HCEC 1CT (cell line): ENCODE results near the gene GRM4.
"Not testable (repeated sequence)": the region's sequence is repeated elsewhere in the genome, so short reads cannot be mapped to it uniquely, and the experiment has no call there.

ENCODE experiments used
- DNase-seq: peaks from one replicate; pipeline ENCODE4 v3.0.0-alpha.2; 2017

Gene GRM4

DNA sequence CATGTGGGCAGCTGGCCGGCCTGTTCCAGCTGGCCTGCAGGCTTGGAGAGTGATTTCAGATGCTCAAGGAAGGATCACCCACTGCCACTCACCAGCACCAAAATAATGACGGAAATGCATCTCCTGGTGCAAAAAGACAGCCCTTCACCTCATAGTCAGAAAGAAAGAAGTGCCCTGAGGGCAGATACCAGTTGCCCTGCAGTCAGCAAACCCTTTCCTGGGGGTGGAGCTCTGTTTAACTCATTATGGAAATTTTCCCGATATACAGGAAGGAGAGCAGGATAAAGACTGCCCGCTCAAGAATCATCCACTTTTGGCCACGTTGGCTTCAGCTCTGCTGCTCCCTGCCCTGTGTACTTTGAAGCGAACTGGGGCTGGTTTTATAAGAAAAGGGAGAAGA, 127.9 kb downstream of the GRM4 start:
- DNase-seq: no peak

DNA sequence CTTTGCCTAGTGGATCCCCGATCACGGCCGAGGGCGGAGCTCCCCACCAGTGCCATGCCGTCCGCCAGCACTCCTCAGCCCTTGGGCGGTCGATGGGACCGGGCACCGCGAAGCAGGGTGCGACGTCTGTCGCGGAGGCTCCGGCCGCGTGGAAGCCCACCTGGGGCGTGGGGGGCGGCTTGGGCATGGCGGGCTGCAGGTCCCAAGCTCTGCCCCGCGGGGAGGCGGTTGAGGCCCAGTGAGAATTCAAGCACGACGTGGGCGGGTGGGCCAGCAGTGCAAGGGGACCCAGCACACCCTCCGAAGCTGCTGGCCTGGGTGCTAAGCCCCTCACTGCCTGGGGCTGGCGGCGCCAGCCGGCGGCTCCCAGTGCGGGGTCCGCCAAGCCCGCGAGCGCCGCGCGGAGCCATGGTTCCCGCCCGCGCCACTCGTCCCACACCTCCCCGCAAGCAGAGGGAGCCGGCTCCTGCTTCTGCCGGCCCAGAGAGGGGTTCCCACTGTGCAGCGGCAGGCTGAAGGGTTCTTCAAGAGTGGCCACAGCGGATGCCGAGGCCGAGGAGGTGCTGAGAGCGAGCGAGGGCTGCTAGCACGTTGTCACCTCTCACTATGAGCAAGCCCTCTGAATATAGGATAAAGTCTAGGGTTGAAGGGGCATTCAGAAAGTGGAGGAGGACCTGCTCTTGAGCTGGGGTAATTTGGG, 128.6 kb downstream of the GRM4 start:
- DNase-seq: no peak

DNA sequence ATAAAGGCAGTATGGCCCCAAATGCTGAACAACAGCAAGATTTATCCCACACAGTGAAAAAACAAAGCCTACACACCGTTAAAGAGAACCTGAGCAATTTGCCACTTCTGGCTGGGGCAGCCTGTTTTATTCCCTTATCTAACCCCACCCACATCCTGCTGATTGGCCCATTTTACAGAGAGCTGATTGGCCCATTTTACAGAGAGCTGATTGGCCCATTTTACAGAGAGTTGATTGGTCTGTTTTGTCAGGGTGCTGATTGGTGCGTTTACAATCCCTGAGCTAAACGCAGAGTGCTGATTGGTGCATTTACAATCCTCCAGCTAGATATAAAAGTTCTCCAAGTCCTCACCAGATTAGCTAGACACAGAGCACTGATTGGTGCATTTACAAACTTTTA, 129.3 kb downstream of the GRM4 start:
- DNase-seq: not testable (repeated sequence)

DNA sequence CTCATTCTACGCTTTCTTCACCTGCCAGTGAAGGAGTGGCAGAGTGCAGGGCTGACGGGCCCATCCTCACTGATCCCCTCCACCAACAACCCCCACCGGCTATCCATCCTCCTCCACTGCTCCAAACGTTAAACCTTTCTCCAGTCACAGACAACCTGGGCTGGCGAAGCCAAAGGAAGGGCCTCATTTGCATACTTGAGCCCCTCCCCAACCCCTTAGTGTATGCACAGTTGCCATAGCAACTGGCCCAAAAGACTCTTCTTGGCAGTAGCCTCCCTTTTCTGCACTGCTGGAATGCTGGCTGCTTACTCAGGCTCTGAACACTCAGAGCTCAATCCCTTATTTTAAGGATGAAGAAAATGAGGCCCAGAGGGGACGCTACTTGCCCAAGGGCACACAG, 130.3 kb downstream of the GRM4 start:
- DNase-seq: no peak

DNA sequence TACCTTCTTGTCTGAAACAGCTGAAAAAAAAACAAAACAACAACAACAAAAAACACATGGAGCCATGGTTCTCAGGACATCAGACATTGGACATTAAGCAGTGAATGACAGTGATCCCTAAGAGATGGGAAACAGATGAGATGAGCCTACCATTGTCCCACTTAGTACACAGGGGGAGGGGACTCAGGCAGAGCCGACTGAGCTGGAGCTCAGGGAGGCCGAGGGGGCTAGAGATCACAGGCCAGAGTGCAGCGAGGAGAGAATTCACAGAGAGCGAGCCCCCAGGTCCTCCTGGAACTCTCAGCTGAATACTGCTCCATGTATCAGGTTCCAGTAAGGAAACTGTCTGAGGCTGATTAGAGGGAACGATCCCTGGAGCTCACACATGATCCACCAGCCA, 134.6 kb downstream of the GRM4 start:
- no peak for DNase-seq

DNA sequence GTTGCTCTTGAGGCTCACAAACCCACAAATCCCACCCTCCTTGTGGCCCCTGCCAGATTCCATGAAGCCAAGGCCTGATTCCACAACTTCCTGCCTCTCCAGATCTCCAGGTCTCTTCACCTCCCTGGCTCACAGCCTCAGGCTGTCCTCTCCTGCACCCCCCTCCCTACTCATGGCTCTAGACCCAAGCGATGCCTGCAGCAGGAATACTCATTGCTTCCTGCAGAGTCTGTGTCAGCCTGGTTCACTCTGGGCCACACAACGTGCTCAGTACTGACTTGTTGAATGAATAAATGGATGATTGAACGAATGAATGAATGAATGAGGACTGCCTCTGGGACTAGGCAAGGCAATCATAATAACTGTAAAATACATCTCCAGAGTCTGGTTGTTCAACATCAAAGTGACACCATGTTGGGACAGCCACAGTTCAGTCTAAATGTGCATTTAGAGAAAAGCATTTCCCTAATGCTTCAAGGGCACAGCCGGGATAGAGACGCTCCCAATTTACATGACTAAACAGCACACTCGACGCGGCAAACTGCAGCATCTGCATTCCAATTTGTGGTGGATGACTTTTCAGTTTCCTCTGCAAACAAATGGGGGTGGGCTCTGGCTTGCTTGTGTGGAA, 139.9 kb downstream of the GRM4 start:
- no peak for DNase-seq

DNA sequence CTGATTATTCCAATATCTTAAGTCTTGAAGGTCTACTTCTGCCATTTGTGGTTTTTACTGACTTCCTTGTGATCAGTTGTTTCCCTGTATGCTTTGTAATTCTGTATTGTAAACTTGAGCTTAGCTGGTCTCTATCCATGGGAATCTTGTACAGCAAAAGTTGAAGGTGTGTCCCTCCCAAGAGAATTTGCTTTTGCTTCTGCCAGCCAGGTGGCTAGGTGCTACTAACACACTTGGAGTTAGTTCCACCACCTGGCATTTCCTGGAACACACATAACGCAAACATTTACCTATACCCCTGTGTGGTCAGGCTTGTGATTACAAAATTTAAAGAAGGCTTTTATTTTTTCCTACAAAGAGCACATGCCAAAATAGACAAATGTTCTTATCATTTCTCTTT, 141.2 kb downstream of the GRM4 start:
- no peak for DNase-seq

DNA sequence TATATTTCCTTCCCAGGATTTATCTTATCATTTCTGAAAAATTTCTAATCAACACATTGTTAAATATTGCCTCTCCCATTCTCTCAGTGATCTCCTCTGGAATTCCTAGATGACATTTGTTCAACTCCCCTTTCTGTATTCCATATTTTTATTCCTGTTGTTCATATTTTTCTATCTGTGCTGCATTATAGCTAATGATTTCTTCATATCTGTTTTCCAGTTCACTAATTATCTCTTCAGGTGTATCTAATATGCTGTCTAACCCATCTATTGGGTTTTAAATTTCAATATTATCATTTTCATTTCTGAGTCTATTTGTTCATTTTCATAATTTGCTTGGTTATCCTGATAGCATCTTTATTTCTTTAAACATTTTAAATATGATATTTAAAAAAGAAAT, 141.9 kb downstream of the GRM4 start:
- no peak for DNase-seq

DNA sequence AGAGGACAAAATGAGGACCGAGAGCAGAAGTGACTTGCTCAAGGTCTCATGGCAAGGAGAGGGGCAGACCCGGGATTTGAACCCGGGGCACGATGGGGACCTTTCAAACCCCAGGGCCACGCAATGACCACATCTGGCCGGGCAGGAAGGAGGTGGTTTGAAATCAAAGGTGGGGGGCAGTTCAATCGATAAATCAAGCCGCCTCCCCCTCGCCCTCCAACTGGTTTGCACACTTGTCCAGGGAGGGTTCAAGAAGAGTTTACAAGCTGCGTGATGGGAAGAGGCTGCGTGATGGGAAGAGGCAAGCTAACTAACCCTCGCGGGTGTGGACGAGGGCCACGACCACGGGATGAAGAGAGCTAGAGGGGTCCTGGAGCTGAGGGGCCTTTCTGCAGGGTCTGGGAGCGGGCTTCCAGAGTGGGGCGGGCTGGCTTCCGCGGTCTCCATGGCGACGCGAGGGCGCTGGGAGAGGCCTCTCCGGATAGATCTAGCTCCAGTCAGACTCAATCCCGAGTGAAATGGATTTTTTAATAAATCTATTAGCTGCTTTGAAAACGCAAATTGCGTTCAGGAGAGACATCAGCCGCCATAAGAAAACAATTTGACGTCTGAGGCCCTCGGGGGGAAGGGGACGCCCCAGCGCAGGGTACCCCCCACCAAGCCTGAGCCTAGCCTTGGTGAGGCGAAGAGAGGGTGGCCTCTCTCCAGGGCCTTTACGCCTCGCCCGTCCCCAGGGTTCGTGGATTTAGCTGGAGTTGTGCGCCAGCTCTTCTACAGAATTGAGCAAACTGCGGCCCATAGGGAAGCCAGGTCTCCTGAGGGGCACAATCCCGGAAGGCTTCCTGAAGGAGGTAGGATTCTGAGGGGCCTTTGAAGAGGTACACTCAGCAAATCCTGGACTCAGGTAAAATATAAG, 143.9 kb downstream of the GRM4 start:
- no peak for DNase-seq

DNA sequence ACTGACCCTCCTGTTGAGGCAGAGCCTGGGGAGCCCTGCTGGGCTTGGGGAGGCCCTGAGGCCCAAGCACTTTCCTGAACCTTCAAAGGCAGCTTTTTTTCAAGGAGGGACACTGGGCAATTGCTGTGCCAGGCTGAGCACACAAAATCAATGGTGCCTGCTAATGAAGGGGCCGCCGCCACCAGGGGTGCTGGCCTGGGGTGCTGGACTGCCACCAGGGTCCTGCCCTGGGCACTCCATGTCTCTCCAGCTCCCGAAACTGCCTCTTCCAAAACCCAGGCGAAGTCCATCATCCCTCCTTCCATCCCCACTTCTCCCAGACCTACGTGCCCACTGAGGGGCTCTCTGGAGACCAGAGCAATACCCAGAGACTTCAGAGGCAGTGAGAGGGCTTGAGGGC, 145.6 kb downstream of the GRM4 start:
- DNase-seq: no peak

DNA sequence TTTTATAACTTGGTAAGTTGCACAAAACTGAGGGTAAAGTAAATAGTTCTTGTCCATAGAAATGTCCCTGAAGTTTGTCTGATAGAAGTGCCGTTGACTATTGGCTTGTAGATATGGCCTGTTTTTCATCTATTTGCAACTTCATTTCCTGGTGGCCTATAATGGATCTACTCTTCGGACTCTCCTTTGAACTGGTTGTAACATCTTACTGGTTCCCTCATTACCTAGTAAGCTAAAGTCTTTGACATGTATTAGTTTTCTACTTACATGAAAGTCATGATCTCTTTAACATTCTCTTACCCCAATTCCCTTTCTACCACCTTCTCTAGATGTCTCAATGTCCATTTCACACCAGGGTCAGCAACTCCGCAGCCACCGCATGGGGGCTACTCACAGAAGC, 146.3 kb downstream of the GRM4 start:
- no peak for DNase-seq

DNA sequence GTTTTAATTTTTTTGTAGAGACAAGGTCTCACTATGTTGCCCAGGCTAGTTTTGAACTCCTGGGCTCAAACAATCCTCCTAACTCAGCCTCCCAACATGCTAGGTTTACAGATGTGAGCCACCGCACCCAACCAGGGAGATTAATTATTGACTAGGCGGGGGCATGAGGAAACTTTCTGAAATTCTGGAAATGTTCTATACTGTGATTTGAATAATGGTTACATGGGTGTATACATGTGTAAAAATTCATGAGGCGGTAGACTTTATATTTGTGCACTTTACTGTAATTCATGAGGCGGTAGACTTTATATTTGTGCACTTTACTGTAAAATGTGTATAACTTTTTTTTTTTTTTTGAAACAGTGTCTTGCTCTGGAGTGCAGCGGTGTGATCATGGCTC, 147.2 kb downstream of the GRM4 start:
- DNase-seq: no peak

DNA sequence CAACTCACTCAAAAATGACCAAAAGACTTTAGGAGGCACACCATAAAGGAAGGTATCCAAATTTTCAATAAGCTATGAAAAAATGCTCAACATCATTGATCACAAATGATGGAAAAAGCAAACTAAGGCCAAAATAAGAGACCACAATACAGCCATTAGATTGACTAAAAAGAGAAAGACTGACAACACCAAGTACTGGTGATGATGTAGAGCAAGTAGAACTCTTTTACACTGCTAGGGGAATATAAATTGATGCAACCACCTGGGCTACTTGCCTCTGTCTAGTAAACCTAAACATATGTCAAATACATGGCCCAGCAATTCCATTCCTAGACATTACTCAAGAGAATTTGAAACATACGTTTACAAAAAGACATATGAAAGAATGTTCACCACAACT, 148.6 kb downstream of the GRM4 start:
- DNase-seq: no peak

DNA sequence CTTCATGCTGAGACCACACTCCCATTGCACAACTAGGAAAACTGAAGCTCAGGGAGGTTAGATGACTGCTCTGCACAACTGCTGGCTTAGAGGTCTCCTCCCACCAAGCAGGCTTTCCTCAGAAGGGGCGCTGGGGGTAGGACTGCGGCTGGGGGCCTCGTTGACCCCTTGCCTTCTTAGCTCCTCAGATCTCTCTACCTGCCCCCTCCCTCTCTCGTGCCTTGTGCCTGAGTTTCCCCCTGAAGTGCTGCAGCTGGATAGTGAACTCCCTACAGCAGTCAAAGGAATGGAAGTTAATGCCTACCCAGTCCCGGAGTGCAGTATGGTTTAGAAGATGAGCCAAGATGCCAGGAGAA, 149.8 kb downstream of the GRM4 start:
- no peak for DNase-seq

DNA sequence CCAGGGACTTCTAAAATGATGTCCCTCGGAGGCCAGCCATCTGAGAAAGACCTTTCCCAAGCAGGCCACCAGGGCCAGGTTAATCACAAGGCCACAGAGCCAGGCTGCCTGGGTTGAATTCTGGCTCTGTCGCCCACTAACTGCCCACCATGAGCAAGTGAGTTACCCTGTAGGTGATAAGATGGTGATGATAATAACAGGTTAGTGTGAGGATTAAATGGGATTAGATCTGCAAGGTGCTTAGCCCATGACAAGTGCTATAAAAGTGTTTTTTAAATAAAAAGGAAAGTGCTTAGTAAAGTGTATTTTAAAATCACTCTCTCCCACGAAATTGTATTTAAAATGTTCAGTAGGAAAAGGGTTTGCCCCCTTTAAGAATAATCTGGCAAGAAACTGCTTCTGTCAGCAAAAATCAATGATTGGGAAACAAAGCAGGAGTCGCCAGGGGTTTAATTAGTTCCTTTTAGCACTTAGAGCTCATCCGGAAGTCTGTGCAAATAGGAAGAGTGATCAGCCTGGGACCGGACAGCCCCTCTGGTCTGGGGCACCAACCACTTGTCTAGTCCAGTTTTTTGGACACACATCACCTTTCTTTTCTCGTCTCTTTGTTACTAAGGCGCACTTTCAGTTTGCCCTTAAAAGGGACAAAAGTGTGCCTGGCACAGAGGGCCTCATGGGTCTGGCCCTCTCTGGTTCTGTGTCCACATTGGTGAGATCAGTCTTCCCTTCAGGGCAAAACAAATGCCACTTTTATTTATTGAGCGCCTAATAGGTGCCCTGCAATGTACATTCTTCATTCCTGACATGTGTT, 150.4 kb downstream of the GRM4 start:
- no peak for DNase-seq

DNA sequence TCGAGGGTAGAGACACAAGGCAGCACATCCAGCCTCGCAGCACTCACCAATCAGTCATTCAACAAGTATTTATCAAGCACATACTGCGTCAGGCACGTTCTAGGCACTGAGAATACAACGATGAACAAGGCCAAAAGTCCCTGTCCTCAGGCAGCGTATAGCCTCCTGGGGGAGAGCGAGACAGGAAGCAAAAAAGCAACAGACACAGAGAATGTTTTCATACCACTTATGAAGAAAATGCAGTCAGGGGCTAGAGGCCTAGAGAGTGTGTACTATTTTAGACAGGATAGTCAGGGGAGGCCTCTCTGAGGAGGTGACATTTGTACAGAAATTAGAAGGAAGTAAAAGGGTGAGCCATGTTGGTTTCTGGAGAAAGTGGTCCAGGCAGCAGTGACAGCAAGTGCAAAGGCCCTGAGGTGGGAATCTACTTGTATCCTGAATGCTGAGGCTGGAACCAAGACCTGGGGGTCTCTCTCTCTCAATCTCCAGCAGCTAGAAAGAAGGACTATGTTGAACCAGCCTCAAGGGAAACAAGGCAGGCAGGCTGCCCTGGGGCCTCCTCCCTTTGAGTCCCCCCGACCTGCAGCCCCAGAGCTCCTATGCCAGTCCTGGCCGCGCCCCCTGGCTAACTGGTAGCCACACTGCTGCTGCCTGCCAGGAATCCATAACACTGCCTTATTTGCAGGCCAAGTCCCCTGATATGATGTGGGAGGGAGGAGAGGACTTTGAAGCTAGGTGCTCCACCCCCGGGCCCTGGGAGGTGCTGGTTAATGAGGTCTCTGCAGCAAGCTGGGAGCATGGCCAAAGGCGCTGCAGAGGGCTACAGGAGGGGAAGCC, 151.2 kb downstream of the GRM4 start:
- DNase-seq: no peak

DNA sequence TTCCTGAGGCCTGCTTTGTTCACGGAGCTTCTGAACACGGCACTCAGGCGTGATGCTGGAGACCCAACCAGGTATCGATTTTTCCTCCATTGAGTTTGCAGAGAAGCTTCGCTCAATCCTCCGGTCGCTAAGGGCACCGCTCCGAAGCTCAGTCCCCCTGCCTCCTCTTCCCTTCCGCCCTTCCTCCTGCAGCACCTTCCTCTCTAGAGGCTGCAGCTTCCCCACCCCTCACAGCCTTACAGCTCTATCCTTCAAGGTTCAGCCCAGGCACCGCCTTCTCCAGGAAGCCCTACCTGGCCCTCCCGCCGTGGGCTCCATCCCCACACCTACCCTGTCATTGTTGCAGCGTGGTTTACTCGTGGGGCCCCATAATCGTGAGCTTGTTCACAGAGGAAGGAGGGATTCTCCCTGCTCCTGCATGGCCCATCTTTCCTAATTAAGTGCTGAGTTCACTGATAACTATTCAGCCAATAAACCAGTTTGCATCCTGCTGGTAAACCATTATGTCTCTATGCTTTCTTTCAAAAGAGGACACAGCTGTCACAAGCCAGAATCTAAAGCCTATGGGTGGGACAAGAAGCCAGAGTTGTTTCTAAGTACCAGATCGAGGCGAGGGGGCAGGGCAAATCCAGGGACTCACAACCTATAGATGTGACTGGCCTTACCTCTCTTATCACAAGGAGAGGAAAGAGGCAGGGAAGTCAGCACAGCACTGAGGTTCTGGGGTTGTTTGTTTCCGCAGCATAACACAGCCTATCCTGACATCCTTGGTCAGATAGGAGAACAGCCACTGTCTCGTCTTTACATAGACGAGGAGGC, 152.0 kb downstream of the GRM4 start:
- no peak for DNase-seq

DNA sequence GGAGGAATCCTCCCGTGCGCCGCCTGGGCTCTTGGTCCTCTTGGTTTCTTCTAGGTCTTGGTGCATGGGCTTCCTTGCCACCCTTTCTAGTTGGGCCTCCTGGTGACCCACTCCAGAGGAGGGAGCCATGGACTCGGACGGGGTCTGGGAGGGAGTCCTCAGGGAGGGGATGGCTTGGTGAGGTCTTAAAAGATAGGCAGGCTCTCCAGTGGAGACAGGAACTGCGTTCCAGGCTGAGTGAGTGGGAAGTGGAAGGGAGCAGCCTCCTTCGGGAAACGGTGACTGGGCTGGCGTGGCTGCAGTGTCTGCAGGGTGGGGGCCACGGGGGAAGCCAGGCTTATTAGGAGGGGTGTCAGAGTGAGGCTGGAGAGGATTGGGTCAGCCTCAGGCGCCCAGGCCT, 152.8 kb downstream of the GRM4 start:
- DNase-seq: no peak

DNA sequence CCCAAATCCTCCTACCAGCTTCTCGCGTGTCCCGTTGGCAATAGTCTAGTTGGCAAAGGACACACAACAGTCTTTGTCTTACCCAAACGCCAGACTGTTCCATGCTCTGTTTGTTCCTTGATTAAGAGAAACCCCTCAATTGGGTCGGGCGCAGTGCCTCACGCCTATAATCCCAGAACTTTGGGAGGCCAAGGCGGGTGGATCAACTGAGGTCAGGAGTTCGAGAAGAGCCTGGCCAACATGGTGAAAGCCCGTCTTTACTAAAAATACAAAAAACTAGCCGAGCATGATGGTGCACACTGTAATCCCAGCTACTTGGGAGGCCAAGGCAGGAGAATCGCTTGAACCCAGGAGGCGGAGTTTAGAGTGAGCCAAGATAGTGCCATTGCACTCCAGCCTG, 153.7 kb downstream of the GRM4 start:
- no peak for DNase-seq

DNA sequence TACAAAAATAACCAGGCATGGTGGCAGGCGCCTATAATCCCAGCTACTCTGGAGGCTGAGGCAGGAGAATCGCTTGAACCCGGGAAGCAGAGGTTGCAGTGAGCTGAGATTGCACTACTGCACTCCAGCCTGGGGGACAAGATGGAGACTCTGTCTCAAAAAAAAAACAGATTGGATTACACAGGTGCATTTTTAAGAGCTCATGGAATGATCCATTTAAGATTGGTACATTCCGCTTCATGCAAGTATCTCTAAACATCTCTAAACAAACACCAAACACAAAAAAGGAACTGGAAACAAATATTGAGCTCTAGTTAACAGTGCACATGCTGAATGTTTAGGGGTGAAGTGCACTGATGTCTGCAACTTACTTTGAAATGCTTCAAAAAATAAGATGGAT, 154.3 kb downstream of the GRM4 start:
- DNase-seq: no peak

DNA sequence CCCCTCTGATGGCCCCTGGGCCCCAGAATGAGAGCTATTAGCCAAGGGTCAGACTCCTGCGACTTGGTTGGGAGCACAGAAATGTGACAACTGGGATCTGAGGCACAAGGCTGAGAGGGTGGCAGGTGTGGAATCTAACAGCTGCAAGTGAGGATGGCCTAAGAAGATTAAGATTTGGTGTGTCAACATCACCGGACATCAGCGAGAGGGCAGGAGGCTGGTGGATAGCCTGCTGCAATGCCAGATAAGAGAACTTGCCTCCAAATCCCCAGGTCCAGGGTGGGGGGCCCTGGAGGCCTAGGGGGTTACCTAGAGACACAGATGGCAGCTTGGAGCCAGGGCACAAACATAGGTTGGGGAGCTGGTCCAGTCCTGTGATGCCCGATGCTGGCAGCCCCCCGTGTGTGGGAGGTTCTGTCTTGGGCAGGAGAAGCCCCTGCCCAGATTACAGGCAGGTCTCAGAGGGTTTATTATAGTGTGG, 155.8 kb downstream of the GRM4 start:
- no peak for DNase-seq
